Activated gamma-delta T cell treated with Interleukin-2 at 50 U/mL for 16 hours (primary cell): ENCODE data around the gene FGF21.

ENCODE experiments used
- DNase-seq: peaks from one replicate; pipeline ENCODE4 v3.0.0-alpha.2; 2020

The FGF21 gene

DNA sequence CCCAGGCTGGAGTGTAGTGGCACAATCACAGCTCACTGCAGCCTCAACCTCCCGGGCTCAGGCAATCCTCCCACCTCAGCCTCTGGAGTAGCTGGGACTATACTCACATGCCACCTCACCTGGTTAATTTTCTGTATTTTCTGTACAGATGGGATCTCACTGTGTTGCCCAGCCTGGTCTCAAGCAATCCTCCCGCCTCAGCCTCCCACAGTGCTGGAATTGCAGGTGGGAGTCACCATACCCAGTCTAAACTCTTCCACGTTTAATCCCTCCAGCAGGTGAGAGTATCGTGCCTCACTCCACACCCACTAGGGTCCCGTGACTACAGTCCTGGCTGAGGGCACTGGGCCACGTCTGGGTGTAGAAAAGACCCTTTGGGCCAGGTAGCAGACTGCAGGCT lies 39.0 kb downstream of the FGF21 start:
- DNase-seq, result no peak

GRCh38 chr19:48795055-48795684 lies 39.8 kb downstream of the FGF21 start:
- peak; percentile 81 for DNase-seq

DNA sequence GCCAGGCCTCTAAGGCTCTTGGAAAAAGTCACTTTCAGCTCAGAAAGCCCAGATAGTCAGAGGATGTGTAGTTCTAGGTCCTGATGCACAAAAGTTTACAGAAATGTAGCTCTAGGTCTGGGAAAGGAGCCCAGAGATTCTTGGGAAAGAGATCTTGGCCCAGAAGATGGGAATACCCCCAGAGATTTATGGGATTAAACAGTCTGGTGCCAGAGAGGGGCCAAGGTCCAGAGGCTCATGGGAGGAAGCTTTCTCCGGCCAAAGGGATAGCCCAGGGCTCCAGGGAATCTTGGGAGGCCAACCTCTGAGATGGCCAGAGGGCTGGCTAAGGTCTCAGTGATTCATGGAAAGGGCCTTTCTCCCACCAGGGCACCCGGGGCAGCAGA lies 40.4 kb downstream of the FGF21 start:
- no peak for DNase-seq

DNA sequence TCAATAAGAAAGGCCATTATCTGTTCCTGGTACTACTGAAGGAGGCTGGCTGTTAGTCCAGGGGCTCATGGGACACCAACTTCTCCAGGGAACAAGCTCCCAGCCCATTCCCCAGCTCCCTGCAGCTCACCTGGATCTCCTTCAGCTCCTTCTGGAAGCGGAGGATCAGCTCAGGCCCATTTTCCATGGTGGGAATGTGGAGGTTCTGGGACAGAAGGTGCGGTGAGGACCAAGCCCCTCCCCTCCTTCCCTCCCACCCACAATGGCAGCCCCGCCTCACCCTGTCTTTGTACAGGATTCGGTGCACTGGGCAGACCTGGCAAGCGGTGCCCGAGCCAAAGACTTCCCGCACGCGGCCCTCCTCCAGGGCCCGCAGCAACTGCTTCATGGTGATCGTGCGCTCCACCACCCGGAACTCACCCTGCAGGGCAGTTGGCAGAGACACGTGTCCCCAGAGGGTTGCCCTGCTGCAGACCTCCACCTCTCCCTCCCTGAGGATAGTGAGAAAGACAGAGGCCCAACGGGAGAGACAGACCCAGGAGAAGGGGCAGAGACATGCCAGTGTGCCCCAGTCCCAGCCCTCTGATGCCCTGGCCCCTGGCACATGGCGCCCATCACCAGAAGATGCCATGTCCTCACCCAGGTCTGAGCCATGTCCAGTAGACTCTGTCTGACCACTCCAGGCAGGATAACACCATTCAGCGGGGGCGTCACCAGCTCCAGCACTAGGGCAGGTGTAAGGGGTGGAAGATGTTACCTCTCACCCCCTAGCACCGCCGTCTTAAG lies 41.2 kb downstream of the FGF21 start:
- DNase-seq, result no peak

DNA sequence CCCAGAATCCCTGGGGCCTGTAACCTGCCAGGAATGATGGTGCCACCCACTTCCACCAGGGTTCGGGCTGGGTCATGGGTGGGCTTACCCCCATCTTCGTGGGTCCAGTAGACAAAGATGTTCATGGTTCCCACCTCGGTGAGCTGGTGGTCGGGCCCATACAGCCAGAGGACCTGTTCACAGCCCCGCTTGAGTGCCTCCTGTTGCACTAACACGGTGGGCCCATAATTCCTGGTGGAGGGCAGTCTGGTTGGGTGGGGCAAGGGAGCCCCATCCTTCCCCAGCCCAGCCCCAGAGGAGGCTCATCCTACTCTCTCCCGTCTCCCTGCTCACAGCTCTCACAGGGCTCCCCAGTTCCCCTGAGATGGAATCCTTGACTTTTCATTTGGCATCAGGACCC lies 41.8 kb downstream of the FGF21 start:
- no peak for DNase-seq

DNA sequence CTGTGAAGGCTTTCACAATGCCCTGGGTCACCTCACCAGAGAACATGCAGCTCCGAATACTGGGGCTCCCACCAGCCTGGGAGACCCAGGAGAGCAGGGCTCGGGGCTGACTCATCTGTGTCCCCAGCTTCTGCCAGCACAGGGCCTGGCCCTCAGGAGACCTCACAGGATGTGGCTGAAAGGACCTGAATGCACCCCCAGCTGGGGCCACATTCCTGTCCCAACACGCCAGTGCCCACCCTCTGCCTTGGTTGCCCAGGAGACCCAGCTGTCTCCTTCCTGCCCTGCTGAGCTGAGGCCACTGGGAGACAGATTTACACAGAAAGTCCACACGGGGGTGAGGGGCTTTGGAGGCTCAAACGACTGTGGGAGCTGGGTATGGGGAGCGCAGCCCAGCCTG lies 43.6 kb downstream of the FGF21 start:
- no peak for DNase-seq

- no peak for DNase-seq
Measured at GRCh38 chr19:48799358-48800300, 44.3 kb downstream of the FGF21 start.

DNA sequence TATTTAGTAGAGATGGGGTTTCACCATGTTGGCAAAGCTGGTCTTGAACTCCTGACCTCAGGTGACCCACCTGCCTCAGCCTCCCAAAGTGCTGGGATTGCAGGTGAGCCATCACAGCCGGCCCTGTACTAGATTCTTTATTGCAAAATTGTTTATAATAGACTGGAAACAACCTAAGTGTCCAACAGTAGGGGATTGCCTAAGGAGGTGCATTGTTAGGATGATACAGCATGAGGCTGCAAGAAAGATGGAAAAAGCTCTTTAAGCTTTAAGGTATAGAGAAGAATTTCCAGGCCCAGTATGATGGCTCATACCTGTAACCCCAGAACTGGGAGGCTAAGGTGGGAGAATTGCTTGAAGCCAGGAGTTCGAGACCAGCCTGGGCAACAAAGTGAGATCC lies 47.3 kb downstream of the FGF21 start:
- DNase-seq, result no peak

GRCh38 chr19:48804496-48804895 lies 49.2 kb downstream of the FGF21 start:
- DNase-seq, result no peak

DNA sequence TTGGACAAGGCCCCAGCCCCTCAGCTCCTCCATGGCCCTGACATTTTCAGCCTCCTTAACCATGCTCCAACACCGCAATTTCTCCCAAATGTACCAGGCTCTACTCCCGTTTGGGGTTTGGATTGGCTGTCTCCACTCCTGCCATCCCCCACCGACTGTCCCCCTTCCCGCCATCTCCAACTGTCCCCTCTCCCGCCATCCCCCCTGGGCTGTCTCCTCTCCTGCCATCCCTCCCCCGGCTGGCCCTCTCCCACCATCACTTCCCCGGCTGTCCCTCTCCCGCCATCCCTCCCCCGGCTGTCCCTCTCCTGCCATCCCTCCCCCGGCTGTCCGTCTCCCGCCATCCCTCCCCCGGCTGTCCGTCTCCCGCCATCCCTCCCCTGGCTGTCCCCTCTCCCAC lies 50.1 kb downstream of the FGF21 start:
- no peak for DNase-seq

DNA sequence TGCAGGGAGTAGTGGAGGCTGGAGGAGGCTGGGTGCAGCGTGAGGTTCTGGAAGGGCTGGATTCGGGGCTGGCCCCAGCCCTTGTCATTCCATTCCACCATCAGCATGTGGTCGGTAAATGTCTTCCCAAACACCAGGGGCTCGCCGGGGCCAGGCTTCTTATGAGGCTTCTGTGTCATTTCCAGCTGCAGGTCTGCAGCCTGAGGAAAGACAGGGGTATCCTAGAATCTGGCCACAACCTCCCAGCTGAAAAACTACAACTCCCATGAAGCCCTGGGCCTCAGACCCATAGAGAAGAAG lies 51.1 kb downstream of the FGF21 start:
- DNase-seq, result peak; percentile 23

DNA sequence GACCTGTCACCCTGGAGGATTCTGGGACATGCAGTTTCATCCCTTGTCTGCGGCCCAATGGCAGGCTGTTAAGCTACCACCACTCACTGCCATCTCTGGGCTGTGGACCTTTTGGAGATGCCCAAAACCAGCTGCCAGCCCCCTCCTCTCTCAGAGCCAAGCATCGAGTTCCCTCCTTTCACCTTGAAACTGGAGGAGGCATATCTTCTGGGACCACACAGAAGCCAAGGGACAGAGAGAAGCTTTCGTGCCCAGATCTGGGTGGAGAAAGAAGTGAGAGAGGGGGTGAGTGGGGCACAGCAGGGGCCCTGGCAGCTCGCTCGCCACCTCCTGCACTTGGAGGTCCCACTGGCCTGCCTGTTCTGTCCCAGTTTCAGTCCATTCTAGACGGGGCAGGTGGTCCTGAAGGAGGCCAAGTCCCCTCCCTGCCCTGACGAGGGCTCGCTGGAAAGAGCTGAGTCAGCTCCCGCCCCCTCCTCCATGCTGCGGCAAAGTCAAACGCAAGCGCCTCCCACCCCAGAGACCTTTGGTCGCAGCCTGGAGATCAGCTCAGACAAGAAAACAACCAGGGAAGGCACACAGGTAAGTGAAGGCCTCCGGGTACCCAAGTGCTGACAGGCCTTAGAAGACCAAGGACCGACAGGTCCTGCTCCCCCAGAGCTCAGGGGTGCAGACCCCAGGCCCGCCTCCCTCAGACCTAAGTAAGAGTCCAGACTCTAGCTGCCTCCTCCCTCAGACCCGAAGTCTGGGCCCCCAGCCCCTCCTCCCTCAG lies 51.7 kb downstream of the FGF21 start:
- no peak for DNase-seq

DNA sequence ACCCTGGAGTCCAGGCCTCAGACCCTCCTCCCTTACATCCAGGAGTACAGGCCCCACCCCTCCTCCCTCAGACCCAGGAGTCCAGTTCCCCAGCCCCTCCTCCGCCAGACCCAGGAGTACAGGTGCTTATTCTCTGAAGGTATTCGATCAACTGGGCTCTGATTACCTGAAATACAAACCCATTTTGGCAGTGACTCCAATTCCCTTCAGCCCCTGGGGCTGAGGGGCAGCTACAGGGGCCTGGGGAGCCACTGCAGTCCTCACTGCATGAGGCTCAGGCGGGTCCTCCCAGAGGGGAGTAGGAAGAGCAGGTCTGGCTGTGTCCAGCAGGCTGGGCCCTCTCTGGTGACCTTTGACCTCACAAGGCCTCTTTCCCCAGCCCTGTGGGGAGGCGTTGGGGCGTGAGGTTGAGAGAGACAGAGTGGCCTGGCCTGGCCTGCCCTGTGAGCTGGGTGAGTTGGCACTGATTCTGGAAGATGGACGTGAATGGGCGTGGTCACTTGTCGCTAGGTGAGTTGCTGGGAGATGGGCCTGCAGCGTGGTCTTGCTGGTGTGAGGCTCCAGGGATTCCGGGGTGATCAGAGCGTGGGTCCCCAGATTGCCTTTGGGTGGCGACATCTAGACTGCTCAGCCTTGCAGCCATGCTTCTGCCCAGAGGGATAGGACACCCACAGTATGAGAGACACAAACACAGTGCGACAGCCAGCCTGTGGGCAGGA lies 52.4 kb downstream of the FGF21 start:
- no peak for DNase-seq
